Pulmonary artery endothelial cell (primary cell): ENCODE data around the gene MICALL1. TPM values are rescaled to one million over a fixed set of nuclear protein-coding genes. Genes with fewer than 3 reads are reported as not detected.
"Not testable (repeated sequence)": the region's sequence is repeated elsewhere in the genome, so short reads cannot be mapped to it uniquely, and the experiment has no call there.

ENCODE experiments used
- DNase-seq: peaks from one replicate; pipeline ENCODE4 v3.0.0-alpha.2; 2011; ENCODE audit warnings: low read depth, low spot score
- total RNA-seq: library from RNA; depleted of rRNA; stranded (reverse); fragments of >200 nt; gene quantifications from 2 replicates; pipeline ENCODE4 v1.2.3, GENCODE V29; 2014

MICALL1 gene
- total RNA-seq, 1 donor from 2014 or later, result 24.5 TPM

DNA sequence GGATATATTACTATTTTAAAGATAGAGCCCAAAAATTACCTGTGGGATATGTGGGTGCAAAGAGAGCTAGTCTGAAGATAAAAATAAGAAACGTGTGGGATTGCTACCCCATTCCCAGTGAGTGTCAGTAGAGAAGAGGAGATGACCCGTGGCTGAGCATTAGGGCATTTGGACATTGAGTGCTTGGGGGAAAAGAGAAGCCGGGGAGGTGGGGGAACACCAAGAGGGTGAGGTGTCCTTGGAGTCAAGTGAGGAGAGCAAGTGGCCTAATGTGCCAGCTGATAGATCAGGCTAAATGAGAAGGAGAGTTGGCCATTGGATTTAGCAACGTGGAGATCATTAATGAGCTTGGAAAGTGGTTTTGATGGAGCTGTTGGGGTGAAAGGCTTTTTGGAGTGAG is 48.6 kb downstream of the MICALL1 start:
- no peak for DNase-seq

DNA sequence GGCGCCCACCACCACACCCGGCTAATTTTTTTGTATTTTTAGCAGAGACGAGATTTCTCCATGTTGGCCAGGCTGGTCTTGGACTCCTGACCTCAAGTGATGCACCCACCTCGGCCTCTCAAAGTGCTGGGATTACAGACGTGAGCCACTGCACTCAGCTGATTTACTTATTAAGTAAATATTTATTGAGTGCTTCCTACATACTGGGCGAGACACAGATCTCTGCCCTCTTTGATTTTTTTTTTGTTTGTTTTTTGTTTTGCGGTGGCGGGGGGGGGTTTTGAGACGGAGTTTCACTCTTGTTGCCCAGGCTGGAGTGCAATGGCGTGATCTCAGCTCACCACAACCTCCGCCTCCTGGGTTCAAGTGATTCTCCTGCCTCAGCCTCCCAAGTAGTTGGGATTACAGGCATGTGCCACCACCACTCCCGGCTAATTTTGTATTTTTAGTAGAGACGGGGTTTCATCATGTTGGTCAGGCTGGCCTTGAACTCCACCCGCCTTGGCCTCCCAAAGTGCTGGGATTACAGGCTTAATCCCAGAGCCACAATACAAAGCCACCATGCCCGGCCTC is 49.8 kb downstream of the MICALL1 start:
- DNase-seq, result not testable (repeated sequence)

DNA sequence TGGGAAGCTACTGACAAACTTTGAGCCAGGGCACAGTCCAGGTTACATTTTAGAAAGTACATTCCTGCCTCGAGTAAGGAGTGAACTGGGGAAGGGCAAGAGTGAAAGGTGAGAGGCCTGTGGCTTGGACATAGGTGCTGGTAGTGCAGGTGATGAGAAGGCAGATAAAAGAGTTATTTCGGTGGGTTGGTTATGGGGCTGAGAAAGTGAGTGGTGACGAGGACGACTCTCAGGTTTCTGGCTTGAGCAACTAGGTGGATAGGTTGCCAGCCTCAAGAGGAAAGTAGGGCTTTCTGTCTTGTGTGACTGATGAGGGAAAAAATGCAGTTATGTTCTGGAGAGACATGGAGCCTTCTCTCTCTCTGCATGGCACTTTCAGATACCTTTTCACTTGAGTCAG is 51.1 kb downstream of the MICALL1 start:
- no peak for DNase-seq

- no peak for DNase-seq
Observed at GRCh38 chr22:37959231-37959825, 53.2 kb downstream of the MICALL1 start.

DNA sequence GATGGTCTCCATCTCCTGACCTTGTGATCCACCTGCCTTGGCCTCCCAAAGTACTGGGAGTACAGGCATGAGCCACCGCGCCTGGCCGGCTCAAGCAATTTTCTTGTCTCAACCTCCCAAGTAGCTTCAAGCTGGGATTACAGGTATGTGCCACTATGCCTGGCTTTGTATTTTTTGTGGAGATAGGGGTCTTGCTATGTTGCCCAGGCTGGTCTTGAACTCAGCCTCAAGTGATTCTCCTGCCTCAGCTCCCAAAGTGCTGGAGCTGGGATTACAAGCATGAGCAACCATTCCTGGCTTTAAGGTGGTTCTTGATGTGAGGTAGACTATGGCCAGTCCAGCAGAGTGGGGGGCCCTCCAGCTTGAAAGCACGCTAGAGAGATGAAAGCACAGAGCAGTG is 55.0 kb downstream of the MICALL1 start:
- DNase-seq, result no peak

- no peak for DNase-seq
Observed at GRCh38 chr22:37965940-37966664, 60.0 kb downstream of the MICALL1 start.

DNA sequence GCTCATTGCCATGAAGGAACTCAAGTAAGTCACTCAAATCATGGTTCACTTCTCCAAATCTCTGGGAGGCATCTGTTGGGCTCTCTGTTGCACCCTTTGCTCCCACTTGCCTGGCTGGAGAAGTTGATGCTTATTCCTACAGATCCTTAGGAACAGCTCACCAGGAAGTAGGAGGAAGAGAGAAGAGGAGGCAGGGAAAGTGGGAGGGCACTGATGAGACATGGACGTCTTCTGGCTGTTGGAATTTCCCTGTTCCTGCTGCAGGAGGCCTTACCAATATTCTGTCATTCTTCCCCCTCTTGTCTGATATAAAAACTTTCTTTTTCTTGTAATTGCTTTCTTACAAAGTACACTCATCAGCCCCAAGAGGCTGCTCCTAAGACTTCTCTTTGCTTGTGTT is 61.0 kb downstream of the MICALL1 start:
- no peak for DNase-seq

DNA sequence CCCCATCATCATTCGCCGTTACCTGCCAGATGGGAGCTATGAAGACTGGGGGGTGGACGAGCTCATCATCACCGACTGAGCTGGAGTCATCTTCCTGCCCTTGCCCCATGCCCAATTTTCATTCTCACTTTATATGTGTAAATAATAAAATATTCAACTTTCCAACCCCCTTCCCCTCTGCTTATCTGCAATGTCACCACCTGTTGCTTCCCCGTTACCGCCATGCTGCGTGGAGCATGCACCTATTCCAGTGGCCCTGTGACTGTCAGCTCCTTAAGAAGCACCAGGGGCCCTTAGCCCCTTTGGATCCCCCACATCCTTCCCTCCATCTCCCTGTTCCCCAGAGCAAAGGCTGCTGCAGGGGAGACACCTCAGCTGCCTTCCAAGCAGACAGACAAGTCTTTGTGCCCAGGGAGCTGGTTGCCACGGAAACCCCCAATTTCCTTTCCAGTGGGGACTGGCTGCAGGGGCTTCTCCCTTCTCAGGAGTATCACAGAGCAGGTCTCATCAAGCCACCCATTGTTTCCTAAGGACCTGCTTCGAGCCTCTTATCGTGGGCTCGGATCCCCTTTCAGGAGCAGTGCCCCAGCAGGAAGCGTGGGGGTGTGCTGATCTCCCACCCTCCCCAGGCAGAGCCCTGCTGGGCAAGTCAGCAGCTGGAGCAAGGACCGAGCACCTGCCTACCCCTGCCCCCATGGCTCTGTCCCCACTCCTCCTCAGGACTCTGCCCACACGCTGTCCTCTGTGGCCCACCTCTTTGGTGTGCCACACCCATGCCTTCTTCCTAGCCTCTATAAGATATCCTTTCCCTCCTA is 61.7 kb downstream of the MICALL1 start:
- DNase-seq, result no peak

DNA sequence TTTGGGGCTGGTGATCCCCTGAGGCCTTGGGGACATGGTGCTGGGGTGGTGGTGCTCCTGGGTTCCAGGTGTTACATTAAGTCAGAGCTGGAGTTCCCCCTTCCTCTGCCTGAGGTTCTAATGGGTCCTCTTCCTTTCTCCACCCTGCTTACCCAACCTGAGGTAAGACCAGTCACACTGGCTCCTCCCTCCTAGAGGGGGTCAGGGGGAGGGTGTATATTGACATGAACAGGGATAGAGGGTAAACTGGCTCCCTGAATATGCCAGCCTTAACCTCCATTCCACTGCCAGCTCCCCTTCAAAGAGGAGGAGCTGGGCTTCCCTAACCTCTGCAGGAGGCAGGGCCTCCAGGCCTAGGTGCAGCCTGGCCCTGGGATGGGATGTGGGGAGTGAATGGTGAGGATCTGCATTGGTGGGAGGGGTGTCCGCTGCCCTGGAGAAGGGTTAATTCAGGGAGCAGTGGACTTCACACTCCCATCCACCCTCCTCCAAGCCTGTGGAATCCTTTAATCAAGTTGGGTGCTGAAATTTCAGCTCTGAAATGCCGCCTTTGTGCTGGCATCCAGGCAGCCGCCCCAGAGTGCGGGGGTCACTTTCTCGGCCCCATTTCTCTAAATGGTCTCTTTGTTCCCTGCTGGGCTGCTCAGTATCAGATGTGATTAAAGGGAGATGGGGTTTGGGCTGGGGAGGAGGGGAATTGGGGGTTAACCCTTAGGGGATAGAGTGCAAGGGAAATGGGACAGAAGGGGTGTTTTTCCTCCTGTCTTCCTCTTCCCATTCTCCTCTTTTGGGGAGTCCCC is 62.6 kb downstream of the MICALL1 start:
- DNase-seq, result no peak

DNA sequence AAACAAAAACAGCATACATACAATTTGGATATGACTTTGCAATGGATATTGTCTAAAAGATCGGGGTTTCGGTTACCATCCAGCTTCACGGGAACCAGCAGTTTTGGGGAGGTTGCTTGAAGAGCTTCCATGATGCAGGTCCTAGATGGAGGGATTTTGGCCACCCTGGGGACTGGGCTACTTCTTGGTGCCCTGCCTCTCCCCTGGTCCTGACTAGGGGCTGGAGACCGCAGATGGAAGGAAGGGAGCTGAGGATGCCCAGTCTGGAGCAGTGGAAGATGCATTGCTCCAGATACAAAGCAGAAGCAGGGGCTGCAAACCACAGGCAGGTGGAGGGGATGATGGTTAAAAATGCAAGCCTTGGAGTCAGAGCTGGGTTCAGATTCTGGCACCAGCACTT is 64.8 kb downstream of the MICALL1 start:
- DNase-seq, result no peak

- DNase-seq, result no peak
Observed at GRCh38 chr22:37971475-37972434, 65.7 kb downstream of the MICALL1 start.

DNA sequence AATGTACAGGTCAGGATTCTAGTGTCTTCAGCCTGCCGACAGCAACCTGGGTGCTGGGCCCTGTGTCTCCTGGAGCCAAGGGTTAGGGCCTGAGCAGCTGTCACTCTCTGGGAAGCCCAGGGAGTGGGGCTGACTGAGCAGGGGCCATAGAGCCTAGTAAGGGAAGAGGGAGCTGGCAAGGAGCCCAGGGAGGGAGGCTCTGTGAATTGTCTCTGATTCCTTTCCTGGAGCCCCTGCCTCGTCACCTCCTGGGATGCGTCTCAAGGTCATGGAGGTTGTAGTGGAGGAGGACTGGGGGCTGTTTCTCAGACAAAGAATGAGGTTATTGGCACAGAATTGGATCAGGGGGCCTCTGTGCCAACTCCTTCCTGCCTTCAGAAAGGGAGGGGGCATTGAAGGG is 66.4 kb downstream of the MICALL1 start:
- DNase-seq, result no peak

DNA sequence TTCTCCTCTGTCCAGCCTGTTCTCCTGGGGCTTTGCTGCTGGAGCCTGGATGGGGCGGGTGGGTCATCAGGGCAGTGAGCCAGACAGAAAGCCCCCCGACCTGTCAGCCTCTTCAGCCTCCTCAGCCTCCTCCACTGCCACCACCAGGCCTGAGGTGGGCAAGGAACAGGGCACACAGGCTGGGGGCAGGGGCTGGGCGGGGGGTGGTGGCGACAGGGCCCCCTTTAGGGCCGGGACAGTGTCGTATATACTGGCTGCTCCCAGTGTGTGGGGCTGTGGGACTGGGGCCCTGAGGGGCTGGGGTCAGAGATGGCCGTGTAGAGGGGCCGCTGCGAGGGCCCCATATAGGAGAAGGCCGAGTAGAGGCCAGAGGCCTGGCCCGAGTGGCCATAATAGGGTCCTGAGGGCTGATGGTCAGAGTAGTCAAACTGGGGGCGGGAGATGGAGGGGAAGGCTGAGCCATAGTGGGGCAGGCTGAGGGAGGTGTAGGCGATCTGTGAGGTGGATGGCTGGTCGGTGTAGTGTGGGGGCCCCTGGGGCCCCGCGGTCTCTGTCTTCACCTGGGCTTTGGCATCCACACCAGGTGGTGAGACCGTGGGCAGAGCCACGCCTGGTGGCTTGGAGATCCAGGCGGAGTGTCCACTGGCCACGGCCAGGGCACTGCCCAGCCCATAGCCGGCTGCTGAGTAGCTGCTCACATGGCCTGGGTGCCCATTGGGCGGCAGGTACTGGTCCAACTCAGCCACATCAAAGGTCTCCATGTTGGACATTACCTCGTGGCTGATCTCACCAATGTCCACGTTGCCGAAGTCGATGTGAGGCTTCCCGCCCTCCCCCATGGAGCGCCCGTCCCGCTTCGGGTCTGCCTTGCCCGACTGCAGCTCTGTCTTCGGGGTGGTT is 67.4 kb downstream of the MICALL1 start:
- no peak for DNase-seq

GRCh38 chr22:37975153-37975552 is 69.1 kb downstream of the MICALL1 start:
- no peak for DNase-seq

- DNase-seq, result not testable (repeated sequence)
Observed at GRCh38 chr22:37976022-37976421, 69.9 kb downstream of the MICALL1 start.

DNA sequence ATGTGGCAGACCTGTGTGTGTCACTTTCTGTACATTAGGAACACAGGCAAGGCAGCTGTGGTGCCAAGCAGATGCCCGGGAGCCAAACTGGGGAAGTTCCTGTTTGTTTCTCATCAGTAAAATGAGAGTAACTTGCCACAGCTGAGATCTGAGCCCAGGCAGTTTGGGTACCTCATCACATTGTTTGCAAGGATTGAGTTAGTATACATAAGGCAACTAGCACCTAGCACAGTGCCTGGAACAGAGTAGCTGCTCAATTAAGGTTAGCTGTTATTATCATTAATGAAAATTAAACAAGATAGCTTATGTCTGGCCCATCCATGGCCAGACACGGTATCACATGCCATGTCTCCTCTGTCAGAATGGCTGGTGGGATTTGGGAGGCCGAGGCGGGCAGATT is 70.5 kb downstream of the MICALL1 start:
- DNase-seq, result no peak

DNA sequence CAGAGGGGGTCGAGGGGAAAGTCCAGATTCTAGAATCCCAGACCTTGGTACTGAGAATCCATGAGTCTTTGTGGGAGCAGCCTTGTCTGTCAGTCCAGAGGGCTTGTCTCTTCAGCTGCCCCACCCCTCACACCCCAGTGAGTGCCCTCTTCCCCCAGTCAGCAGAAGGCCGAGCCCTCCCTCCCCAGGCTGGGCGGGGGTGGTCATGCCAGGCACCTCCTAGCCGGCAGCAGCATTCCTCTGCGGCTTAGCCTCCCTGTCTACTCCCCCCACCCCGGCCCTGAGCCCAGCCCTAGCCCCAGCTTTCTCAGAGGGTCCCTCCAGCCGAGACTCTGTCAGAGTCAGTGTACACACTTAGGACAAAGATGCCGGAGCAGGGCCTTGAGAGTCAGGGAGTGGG is 73.7 kb downstream of the MICALL1 start:
- no peak for DNase-seq

GRCh38 chr22:37981282-37982011 is 75.3 kb downstream of the MICALL1 start:
- DNase-seq, result no peak
